Measurements from ENCODE around the gene AMIGO1. TPM values are rescaled to one million over a fixed set of nuclear protein-coding genes. Genes with fewer than 3 reads are reported as not detected.

The AMIGO1 gene
- total and polyA plus RNA-seq, 8 donors, result 1.6 to 5.8 (median 5.0) TPM

DNA sequence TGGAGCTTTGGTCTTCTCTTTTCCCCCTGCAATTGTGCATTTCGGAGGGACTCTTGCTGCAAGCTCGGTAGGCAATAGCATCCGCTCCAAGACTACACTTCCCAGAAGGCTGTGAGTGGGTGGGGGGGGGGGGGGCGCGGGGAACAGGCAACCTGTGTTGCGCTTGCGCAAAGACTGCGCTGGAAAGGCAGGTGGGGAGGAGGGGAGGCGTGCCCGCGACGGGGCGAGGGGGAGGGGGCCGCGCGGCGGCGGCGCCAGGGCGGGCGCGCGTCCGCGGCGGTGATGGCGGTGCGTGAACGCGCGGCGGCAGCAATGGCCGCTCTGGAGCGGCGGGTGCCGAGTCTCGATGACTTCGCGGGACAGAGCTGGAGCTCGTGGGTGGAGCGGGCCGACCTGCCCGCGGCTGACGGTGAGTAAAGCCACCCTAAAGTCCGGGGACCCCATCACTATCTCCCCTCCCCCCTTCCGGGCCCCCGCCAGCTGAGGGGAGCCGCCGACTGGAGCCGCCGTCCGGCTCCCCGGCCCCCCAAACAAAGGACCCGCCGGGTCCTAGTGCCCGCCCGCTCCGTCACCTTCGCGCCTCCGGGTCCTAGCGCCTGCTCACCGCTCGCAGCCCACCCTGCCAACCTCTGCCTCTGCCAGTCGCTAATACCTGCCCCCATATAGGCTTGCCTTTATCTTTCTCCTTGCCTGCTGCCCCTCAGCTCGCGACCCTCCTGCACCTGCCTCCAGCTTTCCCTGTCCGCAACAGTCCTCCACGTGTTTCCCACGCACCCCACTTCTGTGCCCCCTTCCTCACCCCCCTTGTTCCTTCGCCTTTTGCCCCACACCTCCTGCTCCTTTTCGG lies 25.6 kb downstream of the AMIGO1 start, which contains the start of gene ATXN7L2:
ATXN7L2 (plus strand) TSS at position 234 of the 847 bp plus-strand sequence; CDS start at position 283, 49 bp downstream.
- DNase-seq, result peak; percentile 92 to 98 (median 95)
- intact Hi-C loops (cut with DNase I), result no loop called here
- Histone ChIP-seq H3K36me3 (no peaks in the 10 kb centered on the region), H3K4me1 (peaks cover 0 to 8% (median 0%) of the 10 kb centered on the region in 3 donors), H3K9me3 (no peaks in the 10 kb centered on the region), H3K4me3 (peak within 1 kb of the TSS; percentile 59 to 72 (median 71)), H3K27ac (peak within 1 kb of the TSS; percentile 85 to 96 (median 90)), H3K27me3 (no peaks in the 10 kb centered on the region)
- TF ChIP-seq CTCF (IDR thresholded peaks at IDR 0.05), result no peak
- FAIRE-seq, result no peak
- 0 to 1% methylated on average over 46 to 73 of the region's 73 CpGs for WGBS, 2 donors
- peak; percentile 93 to 98 (median 96) for ATAC-seq

DNA sequence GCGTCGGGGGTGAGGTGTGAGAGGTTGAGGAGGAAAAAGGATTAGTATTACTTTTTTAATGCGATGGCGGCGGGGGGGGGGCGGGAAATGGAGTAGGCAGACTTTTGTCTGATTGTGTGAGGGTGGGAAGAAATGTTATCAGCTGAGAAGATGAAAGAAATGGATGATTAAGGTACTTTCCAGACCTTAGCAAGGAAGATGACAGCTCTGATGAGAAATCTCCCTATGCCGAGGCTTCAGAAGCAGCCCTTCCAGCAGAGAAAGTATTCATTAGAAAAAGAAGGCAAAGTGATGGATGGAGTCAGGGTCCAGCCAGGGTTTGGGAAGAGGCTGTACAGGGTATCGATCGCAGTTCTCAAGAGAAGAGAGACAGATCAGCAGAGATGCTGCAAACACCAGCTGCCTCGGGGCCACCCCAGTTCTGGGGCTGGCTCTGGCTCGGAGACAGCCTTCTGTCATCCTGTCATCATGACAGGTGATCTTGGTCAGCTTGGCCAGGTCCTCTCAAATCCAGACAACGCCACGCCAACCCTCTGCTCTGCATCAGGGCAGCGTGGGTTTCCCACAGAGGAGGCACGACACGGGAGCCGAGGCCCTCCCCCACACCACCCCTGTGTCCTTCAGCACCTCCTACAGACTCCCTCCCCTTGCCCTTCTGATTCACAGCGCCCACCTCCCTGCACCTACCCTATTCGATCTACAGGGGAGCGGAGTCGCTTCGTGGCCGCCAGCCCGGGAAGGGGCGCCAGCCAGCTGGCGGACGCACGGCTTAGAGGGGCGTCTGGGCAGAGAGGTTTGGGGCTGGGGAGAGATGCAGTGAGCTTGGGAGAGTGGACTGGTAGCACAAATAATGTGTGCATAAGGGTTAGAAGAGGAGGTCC lies 26.5 kb downstream of the AMIGO1 start:
- H3K27me3 ChIP-seq, result no peaks in the 10 kb centered on the region
- no peak for TF ChIP-seq CTCF (IDR thresholded peaks at IDR 0.05)
- peaks cover 0 to 8% (median 0%) of the 10 kb centered on the region in 3 donors for H3K4me1 ChIP-seq
- peak overlapping the region; percentile 1 to 59 (median 32) for H3K4me3 ChIP-seq
- WGBS, 2 donors, result 11 to 16% methylated on average over 29 of the region's 29 CpGs
- H3K27ac ChIP-seq, result no peak overlapping the region
- FAIRE-seq, result no peak
- no peaks in the 10 kb centered on the region for H3K9me3 ChIP-seq
- intact Hi-C loops (cut with DNase I), result no loop called here
- peak in 3 of 4 donors; percentile 20 to 36 (median 33) for ATAC-seq
- no peaks in the 10 kb centered on the region for H3K36me3 ChIP-seq
- DNase-seq, result peak; percentile 30 to 81 (median 58)

DNA sequence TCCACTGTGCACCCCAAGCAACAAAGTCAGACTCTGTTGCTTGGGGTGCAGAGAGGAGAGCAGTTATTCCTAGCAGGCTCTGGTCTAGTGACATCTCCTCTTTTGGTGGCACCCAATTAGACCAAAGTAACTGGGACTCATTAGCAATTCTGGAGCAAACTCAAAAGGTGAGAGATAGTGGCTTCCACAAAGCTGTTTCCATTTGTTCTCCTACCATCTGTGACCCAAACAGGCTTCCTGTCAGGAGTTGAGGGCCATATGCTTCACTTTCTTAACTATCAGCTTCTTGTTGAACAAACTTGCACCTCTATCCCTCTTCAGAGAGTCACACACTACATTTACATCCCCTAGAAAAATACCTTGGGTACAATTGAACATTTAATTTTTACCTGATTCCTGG lies 27.3 kb downstream of the AMIGO1 start:
- no peaks in the 10 kb centered on the region for H3K27me3 ChIP-seq
- DNase-seq (no peak), FAIRE-seq (no peak), ATAC-seq (no peak)
- intact Hi-C loops (cut with DNase I), result no loop called here
- H3K4me3 ChIP-seq, result no peak overlapping the region
- H3K4me1 ChIP-seq, result peaks cover 0 to 8% (median 0%) of the 10 kb centered on the region in 3 donors
- no peaks in the 10 kb centered on the region for H3K36me3 ChIP-seq
- no peaks in the 10 kb centered on the region for H3K9me3 ChIP-seq
- no peak overlapping the region for H3K27ac ChIP-seq
- no peak for TF ChIP-seq CTCF (IDR thresholded peaks at IDR 0.05)

- FAIRE-seq (no peak), DNase-seq (no peak), ATAC-seq (no peak)
- Histone ChIP-seq H3K4me1 (peaks cover 0 to 8% (median 0%) of the 10 kb centered on the region in 3 donors), H3K9me3 (no peaks in the 10 kb centered on the region), H3K36me3 (no peaks in the 10 kb centered on the region), H3K27ac (no peak overlapping the region), H3K4me3 (no peak overlapping the region), H3K27me3 (no peaks in the 10 kb centered on the region)
- TF ChIP-seq CTCF (IDR thresholded peaks at IDR 0.05), result no peak
- WGBS, 2 donors, result 79 to 88% methylated on average over 2 of the region's 2 CpGs
- intact Hi-C loops (cut with DNase I), result no loop called here
These were observed 27.9 kb downstream of the AMIGO1 start for GRCh38 chr1:109481646-109482045.

All from pancreas (tissue), 10 donors.